GM23338 (cell line): ENCODE results near the gene ABHD10.

Source experiments
- EZH2phosphoT487 ChIP-seq: fragments of 200-600 bp; sonication (generic); IDR thresholded peaks from one replicate; pipeline ENCODE4 v1.8.1; 2018; ENCODE audit warnings: antibody characterized with exemption; ENCODE audit not compliant: unreplicated experiment
- POLR2AphosphoS5 ChIP-seq: IDR thresholded peaks from 2 replicates; pipeline ENCODE4 v1.6.1; 2016; ENCODE audit warnings: antibody characterized with exemption, low read depth
- TF ChIP-seq, protein P1 (sequence below), 2 experiments: fragments of 200-600 bp in 1 of 2; sonication (generic) in 1 of 2; conservative IDR thresholded peaks; 2 replicates each; pipeline versions ENCODE4 v1.5.1 to v1.6.1; 2016 to 2017; ENCODE audit warnings: antibody characterized with exemption in 2 of 2, low read depth in 2 of 2, mild to moderate bottlenecking in 2 of 2, moderate library complexity in 1 of 2

DNA sequence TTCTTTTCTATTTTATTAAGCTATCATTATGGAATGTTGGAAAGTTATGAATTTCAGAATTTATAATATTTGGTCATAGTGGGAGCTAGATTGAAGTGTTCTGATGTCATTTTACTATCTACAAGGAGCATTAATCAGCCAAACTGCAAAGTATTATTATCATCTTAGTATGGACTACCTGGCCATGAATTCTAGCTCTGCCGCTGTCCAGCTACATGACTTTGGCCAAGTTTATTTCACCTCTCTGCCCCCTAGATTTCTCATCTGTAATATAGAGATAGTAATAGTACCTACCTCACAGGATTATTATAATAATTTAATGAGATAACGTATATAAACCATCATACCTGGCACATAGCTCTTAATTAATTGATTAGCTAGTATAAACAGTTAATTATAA is 27.8 kb upstream of the ABHD10 start:
- TF ChIP-seq EZH2phosphoT487 (no peak), POLR2AphosphoS5 (no peak)
- TF ChIP-seq, protein P1, sequence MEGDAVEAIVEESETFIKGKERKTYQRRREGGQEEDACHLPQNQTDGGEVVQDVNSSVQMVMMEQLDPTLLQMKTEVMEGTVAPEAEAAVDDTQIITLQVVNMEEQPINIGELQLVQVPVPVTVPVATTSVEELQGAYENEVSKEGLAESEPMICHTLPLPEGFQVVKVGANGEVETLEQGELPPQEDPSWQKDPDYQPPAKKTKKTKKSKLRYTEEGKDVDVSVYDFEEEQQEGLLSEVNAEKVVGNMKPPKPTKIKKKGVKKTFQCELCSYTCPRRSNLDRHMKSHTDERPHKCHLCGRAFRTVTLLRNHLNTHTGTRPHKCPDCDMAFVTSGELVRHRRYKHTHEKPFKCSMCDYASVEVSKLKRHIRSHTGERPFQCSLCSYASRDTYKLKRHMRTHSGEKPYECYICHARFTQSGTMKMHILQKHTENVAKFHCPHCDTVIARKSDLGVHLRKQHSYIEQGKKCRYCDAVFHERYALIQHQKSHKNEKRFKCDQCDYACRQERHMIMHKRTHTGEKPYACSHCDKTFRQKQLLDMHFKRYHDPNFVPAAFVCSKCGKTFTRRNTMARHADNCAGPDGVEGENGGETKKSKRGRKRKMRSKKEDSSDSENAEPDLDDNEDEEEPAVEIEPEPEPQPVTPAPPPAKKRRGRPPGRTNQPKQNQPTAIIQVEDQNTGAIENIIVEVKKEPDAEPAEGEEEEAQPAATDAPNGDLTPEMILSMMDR (conservative IDR thresholded peaks at IDR 0.05; ENCODE audit: low read depth in 2 of 2): no peak
